OCI-LY3 (cell line): Measurements from ENCODE around the gene HIC1.

ENCODE experiments used
- CTCF ChIP-seq: fragments of 200-600, 300-600 bp; sonication (generic); IDR thresholded peaks from 2 replicates; pipeline ENCODE4 v1.5.1; 2014; ENCODE audit warnings: antibody characterized with exemption, low read length, low read depth
- EZH2phosphoT487 ChIP-seq: fragments of 200-600 bp; shearing (Covaris generic); IDR thresholded peaks from 2 replicates; pipeline ENCODE4 v1.6.1; 2018; ENCODE audit warnings: antibody characterized with exemption, mixed run types, low read depth

- TF ChIP-seq CTCF: no peak
- TF ChIP-seq EZH2phosphoT487: no peak
Measured at GRCh38 chr17:2107050-2107449, 52.1 kb downstream of the HIC1 start.
